T-helper 1 cell (primary cell): ENCODE measurements around the gene ZNF768.
"Not testable (repeated sequence)": the region's sequence is repeated elsewhere in the genome, so short reads cannot be mapped to it uniquely, and the experiment has no call there.

ENCODE experiments used
- DNase-seq, 5 donors: peaks; one replicate each; pipeline ENCODE4 v3.0.0-alpha.2; 2012 to 2020

ZNF768 gene

DNA sequence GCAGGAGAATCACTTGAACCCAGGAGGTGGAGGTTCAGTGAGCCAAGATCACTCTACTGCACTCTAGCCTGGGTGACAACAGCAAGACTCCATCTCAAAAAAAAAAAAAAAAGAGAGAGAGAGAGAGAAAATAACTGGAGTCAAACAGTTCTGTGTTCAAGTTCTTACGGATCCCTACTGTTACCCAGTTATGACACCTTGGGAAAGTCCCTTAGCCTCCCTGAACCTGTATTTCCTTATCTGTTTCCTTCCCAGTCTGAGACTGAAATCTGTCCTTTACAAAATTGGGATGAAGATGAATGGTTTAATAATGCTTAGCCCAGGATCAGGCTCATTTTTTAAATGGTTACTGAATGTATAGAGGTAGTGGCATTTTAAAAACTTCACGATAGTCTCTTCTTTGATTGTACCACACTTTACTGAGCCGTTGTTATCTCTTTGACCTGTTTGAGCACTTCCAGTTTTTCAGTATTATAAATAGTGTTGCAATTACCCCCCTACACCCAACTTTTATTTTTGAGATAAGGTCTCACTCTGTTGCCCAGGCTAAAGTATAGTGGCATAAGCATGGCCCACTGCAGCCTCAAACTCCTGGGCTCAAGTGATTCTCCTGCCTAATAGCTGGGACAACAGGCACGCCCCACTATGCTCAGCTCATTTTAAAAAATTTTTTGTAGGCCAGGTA is 17.1 kb downstream of the ZNF768 start:
- no peak for DNase-seq

DNA sequence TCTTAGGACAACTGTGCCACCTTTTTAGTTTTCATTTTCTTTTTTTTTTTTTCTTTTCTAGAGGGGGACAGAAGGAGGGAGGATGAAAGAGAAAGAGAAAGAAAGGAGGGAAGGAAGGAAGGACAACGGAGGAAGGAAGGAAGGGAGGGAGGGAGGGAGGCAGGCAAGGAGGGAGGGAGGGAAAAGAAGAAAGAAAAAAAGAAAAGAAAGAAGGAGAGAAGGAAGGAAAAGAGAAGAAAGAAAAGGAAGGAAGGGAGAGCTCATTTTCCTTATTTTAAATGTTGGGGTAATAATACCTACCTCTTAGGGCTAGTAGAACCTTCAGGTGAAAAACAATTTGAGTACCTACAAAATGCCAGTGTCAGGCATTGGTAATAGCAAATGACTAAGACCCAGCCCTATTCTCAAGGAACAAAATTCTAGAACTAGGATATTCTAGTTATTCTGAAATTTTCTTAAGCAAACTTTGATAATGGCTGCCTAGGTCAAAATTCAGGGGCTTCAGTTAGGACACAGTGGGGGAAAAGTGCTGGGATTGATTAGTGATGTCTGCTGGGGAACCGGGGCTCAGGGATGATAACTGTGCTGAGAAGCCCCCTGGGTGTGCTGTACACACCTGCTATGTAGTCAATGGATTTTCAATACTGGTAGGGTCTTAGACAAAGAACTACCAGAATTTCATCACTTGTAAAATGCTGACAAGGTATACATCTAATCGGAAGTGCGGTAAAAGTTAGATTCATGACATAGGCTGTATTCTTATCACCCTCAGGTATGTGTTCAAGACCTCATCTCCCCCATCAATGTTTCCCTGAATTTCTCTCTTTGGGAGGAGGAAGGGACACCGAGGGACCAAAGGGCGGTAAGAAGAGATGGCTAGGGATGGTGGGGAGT is 22.7 kb downstream of the ZNF768 start:
- DNase-seq, result no peak

DNA sequence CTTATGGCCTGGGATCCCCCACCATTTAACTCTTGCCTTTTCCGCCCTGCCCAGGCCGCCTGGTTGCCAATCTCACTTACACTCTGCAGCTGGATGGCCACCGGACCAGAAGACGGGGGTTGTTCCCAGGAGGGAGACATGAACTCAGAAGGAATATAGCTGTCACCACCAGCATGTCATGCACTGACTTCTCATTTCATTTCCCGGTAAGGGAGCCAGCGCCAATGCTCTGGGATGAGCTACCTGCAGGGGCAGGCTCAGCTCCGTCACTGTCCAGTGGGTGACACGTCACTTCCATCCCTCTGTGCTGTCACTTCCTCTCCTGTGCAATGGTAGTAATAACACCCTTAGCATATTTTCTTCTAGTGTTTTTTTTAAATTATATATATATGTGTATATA is 27.1 kb downstream of the ZNF768 start:
- no peak for DNase-seq

GRCh38 chr16:30494709-30495108 is 31.7 kb downstream of the ZNF768 start:
- DNase-seq, result no peak

DNA sequence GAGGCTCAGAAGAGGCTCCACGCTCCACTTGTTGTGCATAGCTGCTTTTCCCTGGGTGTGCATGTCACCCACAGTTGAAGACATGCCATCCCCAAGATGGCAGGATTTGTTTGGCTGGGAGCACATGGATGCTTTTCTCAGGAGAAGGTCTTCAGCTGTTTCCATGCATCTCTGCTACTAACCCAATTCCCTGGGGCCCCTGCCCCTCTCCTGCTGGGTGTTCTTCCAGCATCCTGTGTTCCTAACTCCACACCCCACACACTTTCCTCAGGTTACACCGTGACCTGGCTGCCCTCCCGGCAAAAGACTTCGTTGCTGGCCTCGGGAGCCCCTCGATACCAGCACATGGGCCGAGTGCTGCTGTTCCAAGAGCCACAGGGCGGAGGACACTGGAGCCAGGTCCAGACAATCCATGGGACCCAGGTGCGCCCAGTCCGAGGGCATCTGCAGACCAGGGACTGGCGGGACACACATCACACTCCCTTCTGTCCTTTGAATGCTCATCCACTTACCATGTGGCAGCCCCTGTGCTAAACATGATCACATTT is 32.4 kb downstream of the ZNF768 start:
- DNase-seq, result no peak

DNA sequence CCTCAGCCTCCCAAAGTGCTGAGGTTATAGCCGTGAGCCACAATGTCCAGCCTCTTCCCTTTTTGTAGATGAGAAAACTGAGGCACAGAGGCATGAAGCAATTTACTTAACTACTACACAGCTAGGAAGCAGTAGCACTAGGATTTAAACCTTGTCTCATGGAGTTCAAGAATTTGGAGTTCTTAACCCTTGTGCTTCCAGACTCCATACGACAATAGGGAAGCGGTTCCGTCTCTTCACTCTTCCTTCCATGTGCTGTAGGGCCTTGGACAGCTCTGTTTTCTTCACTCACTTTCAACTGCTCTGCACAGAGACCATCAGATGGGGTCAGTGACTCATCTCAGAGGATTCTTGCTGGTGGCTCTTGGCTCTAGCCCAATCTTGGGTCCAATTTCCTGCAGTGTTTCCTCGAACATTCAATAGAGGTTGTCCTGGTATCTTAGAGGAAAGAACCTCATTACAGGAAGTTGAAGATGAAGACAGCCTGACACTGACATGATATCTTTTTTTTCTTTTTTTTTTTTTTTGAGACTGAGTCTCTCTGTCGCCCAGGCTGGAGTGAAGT is 34.5 kb downstream of the ZNF768 start:
- DNase-seq, result peak in 1 of 5 donors; percentile 33

GRCh38 chr16:30491229-30491628 is 35.1 kb downstream of the ZNF768 start:
- no peak for DNase-seq

GRCh38 chr16:30490210-30490609 is 36.2 kb downstream of the ZNF768 start:
- DNase-seq, result no peak

GRCh38 chr16:30488764-30489605 is 37.4 kb downstream of the ZNF768 start:
- no peak for DNase-seq

DNA sequence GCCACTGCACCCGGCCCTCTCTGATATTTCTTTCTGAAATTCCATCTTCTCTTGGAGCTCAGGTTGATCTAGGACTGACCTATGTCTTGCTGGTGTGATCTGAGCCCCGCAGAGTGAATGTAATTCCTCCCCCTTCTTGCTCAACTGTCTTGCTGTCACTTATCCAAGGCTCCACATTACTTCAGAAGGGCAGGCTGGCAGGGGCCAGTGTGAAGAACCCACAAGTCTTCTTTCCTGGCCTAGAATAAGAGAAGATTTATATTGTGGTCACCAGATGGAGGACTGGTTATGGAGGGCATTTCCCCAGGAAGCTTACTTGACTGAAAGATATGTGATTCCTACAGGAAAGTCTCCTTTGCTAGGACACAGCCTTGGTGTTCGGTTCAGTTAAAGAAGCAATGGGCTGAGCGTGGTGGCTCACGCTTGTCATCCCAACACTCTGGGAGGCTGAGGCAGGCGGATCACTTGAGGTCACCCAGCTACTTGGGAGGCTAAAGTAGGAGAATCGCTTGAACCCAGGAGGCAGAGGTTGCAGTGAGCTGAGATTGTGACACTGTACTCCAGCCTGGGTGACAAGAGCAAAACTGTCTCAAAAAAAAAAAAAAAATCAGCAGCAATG is 40.4 kb downstream of the ZNF768 start:
- DNase-seq, result no peak

DNA sequence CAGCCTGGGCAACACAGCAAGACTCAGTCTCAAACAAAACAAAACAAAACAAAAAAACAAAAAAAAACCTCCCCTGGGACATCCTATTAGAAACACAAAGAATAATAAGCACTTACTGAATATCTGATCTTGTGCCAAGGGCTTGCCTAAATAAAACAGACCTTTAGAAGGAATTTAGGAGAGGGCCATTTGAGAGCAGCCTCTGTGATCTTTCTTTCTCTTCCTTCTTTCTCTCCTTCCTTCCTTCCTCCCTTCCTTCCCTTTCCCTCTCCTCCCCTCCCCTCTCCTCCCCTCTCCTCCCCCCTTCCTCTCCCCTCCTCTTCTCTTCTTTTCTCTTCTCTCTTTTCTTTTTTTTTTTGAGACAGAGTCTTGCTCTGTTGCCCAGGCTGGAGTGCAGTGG is 41.5 kb downstream of the ZNF768 start:
- DNase-seq, result no peak

DNA sequence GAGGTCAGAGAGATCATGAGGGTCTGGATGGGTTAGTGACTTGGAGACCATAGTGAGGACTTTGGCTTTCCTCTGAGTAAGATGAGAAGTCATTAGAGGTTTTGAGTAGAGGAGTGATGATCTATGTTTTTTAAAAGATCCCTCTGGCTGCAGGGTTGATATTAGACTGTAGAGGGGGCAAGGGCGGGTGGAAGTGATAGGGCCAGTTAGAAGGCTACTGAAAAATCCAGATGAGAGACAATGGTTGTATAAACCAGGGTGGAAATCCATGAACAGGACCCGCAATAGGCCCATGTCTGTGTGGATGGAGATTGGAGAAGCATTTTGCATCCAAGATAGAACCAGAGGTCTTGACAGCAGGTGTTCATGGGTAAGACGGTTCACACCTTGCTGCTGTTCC is 44.0 kb downstream of the ZNF768 start:
- DNase-seq, result no peak

DNA sequence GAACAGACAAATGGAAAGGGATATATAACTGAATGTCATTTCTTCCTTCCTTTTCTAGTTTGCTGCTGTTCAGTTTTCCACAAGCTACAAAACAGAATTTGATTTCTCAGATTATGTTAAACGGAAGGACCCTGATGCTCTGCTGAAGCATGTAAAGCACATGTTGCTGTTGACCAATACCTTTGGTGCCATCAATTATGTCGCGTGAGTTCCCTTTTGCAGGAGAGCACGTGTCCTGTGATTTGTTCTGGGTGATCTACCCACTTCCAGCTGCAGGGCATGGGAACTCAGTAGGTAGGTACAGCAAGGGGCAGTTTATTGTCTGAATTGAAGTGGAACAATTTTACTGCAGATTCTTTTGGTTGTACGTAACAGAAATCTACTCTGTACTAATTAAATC is 45.0 kb downstream of the ZNF768 start:
- no peak for DNase-seq

DNA sequence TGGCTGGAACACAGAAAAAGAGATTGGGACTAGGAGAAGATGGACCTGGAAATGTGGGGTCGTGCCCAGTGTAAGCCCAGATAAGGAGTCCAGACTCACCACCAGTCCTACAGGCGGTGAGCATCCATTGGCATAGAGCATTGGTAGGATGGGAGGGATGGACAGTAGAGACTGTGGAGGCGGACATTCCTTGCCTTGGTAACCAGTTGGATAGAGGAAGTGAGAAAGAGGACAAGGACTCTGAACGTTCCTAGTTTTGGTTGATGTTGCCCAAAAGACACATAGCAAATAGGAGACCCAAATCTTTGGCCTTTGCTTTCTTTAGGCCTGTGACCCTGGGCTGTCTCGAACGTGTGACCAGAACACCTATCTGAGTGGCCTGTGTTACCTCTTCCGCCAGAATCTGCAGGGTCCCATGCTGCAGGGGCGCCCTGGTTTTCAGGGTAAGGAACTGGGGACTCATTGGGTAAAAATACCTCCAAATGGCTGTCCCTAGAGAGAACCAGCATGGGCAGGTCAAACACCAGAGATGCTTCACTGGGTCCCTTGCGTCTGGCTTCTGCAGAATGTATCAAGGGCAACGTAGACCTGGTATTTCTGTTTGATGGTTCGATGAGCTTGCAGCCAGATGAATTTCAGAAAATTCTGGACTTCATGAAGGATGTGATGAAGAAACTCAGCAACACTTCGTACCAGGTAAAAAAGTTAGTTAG is 47.4 kb downstream of the ZNF768 start:
- no peak for DNase-seq

DNA sequence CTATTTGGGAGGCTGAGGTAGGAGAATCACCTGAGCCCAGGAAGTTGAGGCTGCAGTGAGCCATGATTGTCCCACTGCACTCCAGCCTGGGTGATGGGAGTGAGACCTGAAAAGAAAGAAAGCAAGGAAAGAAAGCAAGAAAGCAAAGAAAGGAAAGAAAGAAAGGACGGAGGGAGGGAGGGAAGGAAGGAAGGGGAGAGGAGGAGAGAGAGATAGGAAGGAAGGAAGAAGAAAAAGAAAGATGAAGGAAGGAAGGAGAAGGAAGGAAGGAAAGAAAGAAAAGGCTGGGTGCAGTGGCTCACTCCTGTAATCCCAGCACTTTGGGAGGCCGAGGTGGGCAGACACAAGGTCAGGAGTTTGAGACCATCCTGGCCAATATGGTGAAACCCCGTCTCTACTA is 48.6 kb downstream of the ZNF768 start:
- DNase-seq, result not testable (repeated sequence)

- no peak for DNase-seq
Observed at GRCh38 chr16:30476991-30477390, 49.4 kb downstream of the ZNF768 start.

DNA sequence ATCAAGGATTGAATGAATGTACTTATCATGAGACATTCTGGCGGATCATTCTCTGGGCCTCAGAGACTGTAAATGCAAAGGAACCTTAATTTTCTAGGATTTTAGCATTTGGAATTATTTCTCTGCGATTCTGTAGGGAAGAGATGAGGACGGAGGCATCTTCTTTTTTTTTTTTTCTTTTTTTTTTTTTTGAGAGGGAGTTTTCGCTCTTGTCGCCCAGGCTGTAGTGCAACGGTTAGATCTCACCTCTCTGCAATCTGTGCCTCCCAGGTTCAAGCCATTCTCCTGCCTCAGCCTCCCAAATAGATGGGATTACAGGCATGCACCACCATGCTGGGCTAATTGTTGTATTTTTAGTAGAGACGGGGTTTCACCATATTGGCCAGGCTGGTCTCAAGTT is 51.7 kb downstream of the ZNF768 start:
- no peak for DNase-seq

DNA sequence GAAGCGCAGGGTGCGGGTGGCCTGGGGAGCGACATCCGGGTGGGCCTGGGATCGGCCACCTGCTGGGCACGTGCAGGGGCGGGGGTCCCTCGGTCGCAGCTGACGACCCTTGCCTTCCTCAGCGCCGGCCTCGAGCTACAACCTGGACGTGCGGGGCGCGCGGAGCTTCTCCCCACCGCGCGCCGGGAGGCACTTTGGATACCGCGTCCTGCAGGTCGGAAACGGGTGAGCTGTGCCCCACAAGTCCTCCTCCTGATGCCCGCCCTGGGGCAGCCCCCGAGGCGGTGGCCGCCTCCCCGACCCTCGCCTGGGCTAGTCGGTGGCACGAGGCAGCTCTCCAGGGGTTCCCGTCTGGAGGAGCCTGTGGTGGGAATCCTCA is 52.3 kb downstream of the ZNF768 start:
- no peak for DNase-seq
